ENCODE data around the gene CIITA. TPM values are rescaled to one million over a fixed set of nuclear protein-coding genes. Genes with fewer than 3 reads are reported as not detected.

The CIITA gene
- total RNA-seq, 1 experiment from 2014 or later: not detected

DNA sequence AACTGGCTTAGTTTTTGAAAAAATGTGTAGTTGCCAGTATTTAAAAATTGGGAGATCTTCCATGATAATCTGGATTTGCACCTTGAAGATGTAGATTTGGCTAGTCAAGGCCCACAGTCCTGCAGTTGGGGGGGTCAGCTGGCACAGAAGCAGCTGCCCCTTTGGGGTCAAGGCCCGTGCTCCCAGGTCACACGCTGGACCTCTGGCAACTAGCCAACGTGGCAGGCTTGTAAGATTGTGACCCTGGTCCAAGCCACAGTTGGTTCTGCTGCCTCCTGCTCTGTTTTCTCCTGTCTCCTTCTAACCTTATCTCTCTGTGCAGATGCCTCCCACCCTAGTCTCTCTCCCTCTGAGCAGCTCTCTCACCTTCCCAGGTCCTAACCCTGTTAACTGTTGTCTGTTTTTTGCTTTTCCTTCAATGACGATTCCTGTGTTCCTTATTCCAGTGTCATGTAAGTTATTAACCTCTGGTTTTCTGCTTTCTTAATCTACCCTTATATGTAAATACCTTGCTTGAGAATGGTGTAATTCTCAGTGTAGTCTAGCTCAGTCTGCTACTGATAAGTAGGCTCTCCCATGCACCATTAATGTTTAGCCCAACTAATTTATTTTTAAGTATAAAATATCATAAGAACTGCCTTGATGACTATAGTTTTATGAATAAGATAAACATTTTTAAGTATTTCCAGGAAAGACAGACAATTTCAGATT lies 95.3 kb downstream of the CIITA start:
- H3K9me3 Mint-ChIP-seq: no peaks in the 10 kb centered on the region
- no peak for DNase-seq
- no peak overlapping the region for H3K4me3 Mint-ChIP-seq
- H2BK15ac ChIP-seq (ENCODE audit: low read depth, low read length): no peak overlapping the region
- H4K91ac ChIP-seq (ENCODE audit: insufficient read length, low read depth, low read length): no peak overlapping the region
- H3K18ac ChIP-seq (ENCODE audit: insufficient read length, low read depth, low read length): no peak overlapping the region
- H4K8ac ChIP-seq (replicated peaks; ENCODE audit: insufficient read length, low read depth, low read length): no peak overlapping the region
- no peak overlapping the region for H3K4ac ChIP-seq (ENCODE audit: low read depth, low read length)
- H3K27ac Mint-ChIP-seq: peak overlapping the region in 1 of 3 experiments; percentile 90; a peak in 1 of 7 replicates
- H3K14ac ChIP-seq (ENCODE audit: insufficient read depth, low read length): no peak overlapping the region
- H4K5ac ChIP-seq (ENCODE audit: insufficient read length, low read depth, low read length): no peak overlapping the region
- no peaks in the 10 kb centered on the region for H3K9me3 ChIP-seq (ENCODE audit: control insufficient read depth, low read depth, low read length)
- no peak overlapping the region for H3K23ac ChIP-seq (ENCODE audit: insufficient read length, low read depth, low read length)
- no peak overlapping the region for H2AK5ac ChIP-seq (ENCODE audit: insufficient read length, low read length)
- H3K23me2 ChIP-seq (ENCODE audit: insufficient read length, low read depth, low read length, poor library complexity, severe bottlenecking): no peaks in the 10 kb centered on the region
- H2BK12ac ChIP-seq (ENCODE audit: insufficient read length, low read depth, low read length): no peak overlapping the region
- no peak overlapping the region for H2BK20ac ChIP-seq (ENCODE audit: low read depth, low read length, poor library complexity, severe bottlenecking)
- H3K4me1 Mint-ChIP-seq: peaks cover 2 to 5% of the 10 kb centered on the region in 2 experiments; a peak in 3 of 4 replicates
- no peak overlapping the region for H2AFZ ChIP-seq (ENCODE audit: low read length)
- H3K27ac ChIP-seq (ENCODE audit: insufficient read length, low read depth, low read length): no peak overlapping the region
- no peaks in the 10 kb centered on the region for H3K4me1 ChIP-seq (ENCODE audit: insufficient read depth, low read length)
- H3T11ph ChIP-seq (ENCODE audit: low read length): no peak overlapping the region
- H3K9ac ChIP-seq (ENCODE audit: extremely low read depth, insufficient read length, low read length): no peak overlapping the region
- WGBS (ENCODE audit: extremely low coverage, insufficient read length, low lambda C conversion rate): no CpG with 5 or more reads among the region's 4 CpGs
- no peak overlapping the region for H2BK120ac ChIP-seq (ENCODE audit: low read depth, low read length, poor library complexity, severe bottlenecking)
- H3K79me1 ChIP-seq (ENCODE audit: insufficient read depth, low read depth, low read length, poor library complexity, severe bottlenecking): no peaks in the 10 kb centered on the region
- H4K20me1 ChIP-seq (ENCODE audit: control insufficient read depth, insufficient read depth, insufficient read length): no peaks in the 10 kb centered on the region
- TF ChIP-seq, protein P1, sequence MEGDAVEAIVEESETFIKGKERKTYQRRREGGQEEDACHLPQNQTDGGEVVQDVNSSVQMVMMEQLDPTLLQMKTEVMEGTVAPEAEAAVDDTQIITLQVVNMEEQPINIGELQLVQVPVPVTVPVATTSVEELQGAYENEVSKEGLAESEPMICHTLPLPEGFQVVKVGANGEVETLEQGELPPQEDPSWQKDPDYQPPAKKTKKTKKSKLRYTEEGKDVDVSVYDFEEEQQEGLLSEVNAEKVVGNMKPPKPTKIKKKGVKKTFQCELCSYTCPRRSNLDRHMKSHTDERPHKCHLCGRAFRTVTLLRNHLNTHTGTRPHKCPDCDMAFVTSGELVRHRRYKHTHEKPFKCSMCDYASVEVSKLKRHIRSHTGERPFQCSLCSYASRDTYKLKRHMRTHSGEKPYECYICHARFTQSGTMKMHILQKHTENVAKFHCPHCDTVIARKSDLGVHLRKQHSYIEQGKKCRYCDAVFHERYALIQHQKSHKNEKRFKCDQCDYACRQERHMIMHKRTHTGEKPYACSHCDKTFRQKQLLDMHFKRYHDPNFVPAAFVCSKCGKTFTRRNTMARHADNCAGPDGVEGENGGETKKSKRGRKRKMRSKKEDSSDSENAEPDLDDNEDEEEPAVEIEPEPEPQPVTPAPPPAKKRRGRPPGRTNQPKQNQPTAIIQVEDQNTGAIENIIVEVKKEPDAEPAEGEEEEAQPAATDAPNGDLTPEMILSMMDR (conservative IDR thresholded peaks at IDR 0.05): no peak
- no peaks in the 10 kb centered on the region for H3K27me3 ChIP-seq (ENCODE audit: insufficient read depth, low read length)
- no peaks in the 10 kb centered on the region; the same call in 1 of the 2 replicates for H3K27me3 Mint-ChIP-seq (ENCODE audit: low read depth)
- no peak overlapping the region for H2BK5ac ChIP-seq (ENCODE audit: insufficient read length, low read length)
- no peaks in the 10 kb centered on the region for H3K79me2 ChIP-seq (ENCODE audit: insufficient read depth, low read length)
- H3K36me3 Mint-ChIP-seq (ENCODE audit: insufficient read depth in 1 of 3, low read depth in 3 of 3): peaks cover 0 to 14% (median 13%) of the 10 kb centered on the region in 3 experiments; a peak in 4 of 7 replicates
- H3K56ac ChIP-seq (ENCODE audit: insufficient read length, low read depth, low read length): no peak overlapping the region
- H3K4me2 ChIP-seq (ENCODE audit: insufficient read depth, insufficient read length, low read length): no peak overlapping the region
